ENCODE data around the gene LDLRAD1. TPM values are rescaled to one million over a fixed set of nuclear protein-coding genes. Genes with fewer than 3 reads are reported as not detected.
A peak's percentile ranks its signal among the peaks of the same experiment; 100 is the strongest.

LDLRAD1 gene, protein sequence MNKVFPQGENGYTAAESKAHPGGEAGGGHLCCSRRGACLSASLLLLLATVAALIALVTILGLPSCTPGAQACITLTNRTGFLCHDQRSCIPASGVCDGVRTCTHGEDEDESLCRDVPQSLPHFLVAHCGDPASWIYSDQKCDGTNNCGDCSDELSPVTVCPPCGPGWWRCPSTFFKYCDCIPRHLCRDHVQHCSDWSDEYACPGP
- total RNA-seq, result 1 to 10 TPM in 1 of 2 donors, under 1 TPM in 1; 0.55 to 3.3 TPM

DNA sequence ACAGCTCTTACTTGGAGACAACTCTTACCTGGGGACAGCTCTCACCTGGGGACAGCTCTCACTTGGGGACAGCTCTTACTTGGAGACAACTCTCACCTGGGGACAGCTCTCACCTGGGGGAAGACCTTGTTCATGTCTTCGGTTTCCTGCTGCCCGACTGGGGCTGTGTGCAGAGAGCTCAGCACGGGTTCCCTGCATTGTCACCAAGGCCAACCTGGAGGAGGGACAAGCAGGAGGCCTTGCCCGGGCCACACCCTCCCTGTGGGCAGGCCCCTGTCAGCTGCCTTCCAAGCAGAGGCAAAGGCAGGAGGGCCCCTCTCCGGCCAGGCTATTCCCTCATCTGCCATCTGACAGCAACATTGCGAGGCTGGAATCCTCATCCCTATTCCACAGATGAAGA is at the start of gene LDLRAD1:
Gene LDLRAD1 (minus strand): TSS at position 208 of the 400 bp plus-strand sequence. CDS start 74 bp downstream, at position 134.
- intact Hi-C loops (cut with DNase I), result no loop called here
- H3K4me1 ChIP-seq (replicated peaks), result peaks cover 7% of the 10 kb centered on the region
- no peaks in the 10 kb centered on the region for H3K27me3 ChIP-seq (replicated peaks; ENCODE audit: insufficient read depth)
- no peak for DNase-seq (ENCODE audit: low spot score)
- H3K9me3 ChIP-seq, result no peaks in the 10 kb centered on the region
- TF ChIP-seq, protein P1, sequence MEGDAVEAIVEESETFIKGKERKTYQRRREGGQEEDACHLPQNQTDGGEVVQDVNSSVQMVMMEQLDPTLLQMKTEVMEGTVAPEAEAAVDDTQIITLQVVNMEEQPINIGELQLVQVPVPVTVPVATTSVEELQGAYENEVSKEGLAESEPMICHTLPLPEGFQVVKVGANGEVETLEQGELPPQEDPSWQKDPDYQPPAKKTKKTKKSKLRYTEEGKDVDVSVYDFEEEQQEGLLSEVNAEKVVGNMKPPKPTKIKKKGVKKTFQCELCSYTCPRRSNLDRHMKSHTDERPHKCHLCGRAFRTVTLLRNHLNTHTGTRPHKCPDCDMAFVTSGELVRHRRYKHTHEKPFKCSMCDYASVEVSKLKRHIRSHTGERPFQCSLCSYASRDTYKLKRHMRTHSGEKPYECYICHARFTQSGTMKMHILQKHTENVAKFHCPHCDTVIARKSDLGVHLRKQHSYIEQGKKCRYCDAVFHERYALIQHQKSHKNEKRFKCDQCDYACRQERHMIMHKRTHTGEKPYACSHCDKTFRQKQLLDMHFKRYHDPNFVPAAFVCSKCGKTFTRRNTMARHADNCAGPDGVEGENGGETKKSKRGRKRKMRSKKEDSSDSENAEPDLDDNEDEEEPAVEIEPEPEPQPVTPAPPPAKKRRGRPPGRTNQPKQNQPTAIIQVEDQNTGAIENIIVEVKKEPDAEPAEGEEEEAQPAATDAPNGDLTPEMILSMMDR (IDR thresholded peaks at IDR 0.05), result no peak
- no peak for TF ChIP-seq POLR2AphosphoS5 (IDR thresholded peaks at IDR 0.05)
- no peak for TF ChIP-seq POLR2A (IDR thresholded peaks at IDR 0.05)
- 45% methylated on average over 5 of the region's 6 CpGs for WGBS
- H3K4me3 ChIP-seq, result no peak within 1 kb of the TSS
- no peaks in the 10 kb centered on the region for H3K36me3 ChIP-seq
- H3K27ac ChIP-seq, result peak within 1 kb of the TSS; percentile 52 to 70

DNA sequence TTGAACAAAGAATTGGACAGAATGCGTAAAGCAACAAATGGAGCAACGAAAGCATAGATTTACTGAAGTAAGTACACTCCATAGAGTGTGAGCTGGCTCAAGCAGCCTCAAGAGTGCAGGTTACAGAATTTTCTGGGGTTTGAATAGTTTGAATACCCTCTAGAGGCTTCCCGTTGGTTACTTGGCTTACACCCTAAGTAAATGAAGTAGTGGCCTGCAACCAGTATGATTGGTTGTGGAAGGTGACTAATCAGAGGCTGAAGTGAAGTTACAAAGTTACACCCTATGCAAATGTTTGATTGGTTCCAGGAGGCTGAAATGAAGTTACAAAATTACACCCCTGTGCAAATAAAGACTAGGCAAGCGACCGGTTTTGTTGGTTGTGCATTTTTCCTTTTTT is 46.3 kb upstream of the LDLRAD1 start:
- no peaks in the 10 kb centered on the region for H3K9me3 ChIP-seq
- H3K27ac ChIP-seq, result no peak overlapping the region
- H3K4me3 ChIP-seq, result no peak overlapping the region
- WGBS, result 87% methylated on average over 5 of the region's 5 CpGs
- TF ChIP-seq POLR2A (IDR thresholded peaks at IDR 0.05) (no peak), POLR2AphosphoS5 (IDR thresholded peaks at IDR 0.05) (no peak)
- TF ChIP-seq, protein P1 (IDR thresholded peaks at IDR 0.05), result no peak
- intact Hi-C loops (cut with DNase I), result no loop called here
- no peaks in the 10 kb centered on the region for H3K4me1 ChIP-seq (replicated peaks)
- H3K27me3 ChIP-seq (replicated peaks; ENCODE audit: insufficient read depth), result no peaks in the 10 kb centered on the region
- H3K36me3 ChIP-seq, result no peaks in the 10 kb centered on the region
- no peak for DNase-seq (ENCODE audit: low spot score)

DNA sequence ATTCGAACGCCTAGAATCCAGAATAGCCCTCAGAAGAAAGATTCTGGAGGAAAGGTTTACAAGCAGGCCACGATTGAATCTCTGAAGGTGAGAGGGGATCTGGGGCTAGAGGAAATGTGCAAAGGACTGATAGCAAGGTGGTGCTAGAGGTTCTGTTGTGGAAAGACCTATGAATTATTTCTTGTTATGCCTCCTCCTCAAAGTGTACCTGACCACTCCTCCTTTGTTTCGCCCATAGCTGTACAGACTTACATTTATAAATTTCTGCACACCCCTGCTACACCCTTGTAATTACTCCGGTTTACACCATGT is 36.4 kb upstream of the LDLRAD1 start:
- Histone ChIP-seq H3K4me1 (replicated peaks) (no peaks in the 10 kb centered on the region), H3K9me3 (no peaks in the 10 kb centered on the region), H3K27ac (no peak overlapping the region), H3K36me3 (no peaks in the 10 kb centered on the region), H3K27me3 (replicated peaks; ENCODE audit: insufficient read depth) (no peaks in the 10 kb centered on the region), H3K4me3 (peak overlapping the region in 1 of 2 donors; percentile 92)
- intact Hi-C loops (cut with DNase I), result loop anchor here (5.0 kb wide), 2 partner anchors 72 to 708 kb away; partner anchors contain the start of gene PARS2
- TF ChIP-seq POLR2A (IDR thresholded peaks at IDR 0.05) (no peak), POLR2AphosphoS5 (IDR thresholded peaks at IDR 0.05) (no peak)
- TF ChIP-seq, protein P1 (IDR thresholded peaks at IDR 0.05), result no peak
- DNase-seq (ENCODE audit: low spot score), result no peak
- WGBS, result 44% methylated on average over 5 of the region's 5 CpGs

DNA sequence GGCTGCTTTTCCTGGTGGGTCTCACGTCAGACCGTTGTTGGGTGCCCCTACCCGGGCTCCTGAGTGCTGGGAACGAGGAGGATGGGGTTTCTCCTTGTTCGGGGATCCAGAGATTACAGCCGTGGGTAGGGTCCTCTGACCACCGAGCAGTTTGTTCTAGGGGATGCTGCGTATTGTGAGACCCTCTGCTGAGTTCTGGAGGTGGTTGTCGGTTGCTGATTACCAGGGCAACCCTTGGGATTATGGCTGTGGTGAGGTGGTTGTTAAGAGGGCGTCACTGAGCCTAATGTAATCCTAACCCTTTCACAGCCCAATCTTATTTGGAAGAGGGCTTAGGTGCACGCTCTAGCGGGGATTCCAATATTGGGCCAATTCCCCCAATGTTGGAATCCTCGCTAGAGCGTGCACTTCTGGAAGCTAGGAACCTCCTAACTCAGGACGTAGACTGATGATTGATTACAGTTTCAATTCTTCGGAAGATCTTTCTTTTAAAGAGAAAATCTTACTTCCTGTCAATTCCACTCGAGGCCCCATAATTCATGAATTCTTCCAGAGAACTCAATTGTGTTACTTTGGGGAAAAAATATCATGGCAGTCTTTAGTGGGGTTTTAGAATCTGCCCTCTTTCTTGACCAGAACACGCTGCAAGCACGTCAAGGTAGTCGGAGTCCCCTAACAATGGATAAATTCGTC is 35.9 kb upstream of the LDLRAD1 start:
- no peaks in the 10 kb centered on the region for H3K27me3 ChIP-seq (replicated peaks; ENCODE audit: insufficient read depth)
- no peaks in the 10 kb centered on the region for H3K36me3 ChIP-seq
- peak overlapping the region; percentile 68 to 92 for H3K4me3 ChIP-seq
- intact Hi-C loops (cut with DNase I), result loop anchor here (2.0 to 5.0 kb wide), 3 partner anchors 72 to 708 kb away; partner anchors contain the start of genes LRRC42 and PARS2
- H3K9me3 ChIP-seq, result no peaks in the 10 kb centered on the region
- H3K4me1 ChIP-seq (replicated peaks), result no peaks in the 10 kb centered on the region
- no peak for DNase-seq (ENCODE audit: low spot score)
- peak overlapping the region; percentile 93 to 96 for H3K27ac ChIP-seq
- WGBS, result 10% methylated on average over 19 of the region's 21 CpGs
- TF ChIP-seq POLR2A (IDR thresholded peaks at IDR 0.05), result no peak
- TF ChIP-seq, protein P1 (IDR thresholded peaks at IDR 0.05), result no peak
- no peak for TF ChIP-seq POLR2AphosphoS5 (IDR thresholded peaks at IDR 0.05)
